A673 (cell line): ENCODE measurements around the gene CLN6.

ENCODE experiments used
- CTCF ChIP-seq: fragments of 300-800, 200-600 bp; sonication (generic); conservative IDR thresholded peaks from 2 replicates; pipeline ENCODE4 v1.5.1; 2017; ENCODE audit warnings: low read depth, mild to moderate bottlenecking, antibody characterized with exemption, low read length, moderate library complexity, mixed read lengths
- EZH2 ChIP-seq: fragments of 200-600 bp; sonication (generic); IDR thresholded peaks from 2 replicates; pipeline ENCODE4 v1.6.1; 2017; ENCODE audit warnings: borderline replicate concordance, low read depth, mild to moderate bottlenecking, mixed read lengths, antibody characterized with exemption, low read length; ENCODE audit not compliant: poor library complexity, severe bottlenecking

- TF ChIP-seq EZH2 (no peak), CTCF (no peak)
Measured at GRCh38 chr15:68231102-68231818, 1.7 kb upstream of the CLN6 start.
